Measurements from ENCODE around the gene ZFP36.
A peak's percentile ranks its signal among the peaks of the same experiment; 100 is the strongest.
"Not testable (repeated sequence)": the region's sequence is repeated elsewhere in the genome, so short reads cannot be mapped to it uniquely, and the experiment has no call there.

Gene ZFP36

DNA sequence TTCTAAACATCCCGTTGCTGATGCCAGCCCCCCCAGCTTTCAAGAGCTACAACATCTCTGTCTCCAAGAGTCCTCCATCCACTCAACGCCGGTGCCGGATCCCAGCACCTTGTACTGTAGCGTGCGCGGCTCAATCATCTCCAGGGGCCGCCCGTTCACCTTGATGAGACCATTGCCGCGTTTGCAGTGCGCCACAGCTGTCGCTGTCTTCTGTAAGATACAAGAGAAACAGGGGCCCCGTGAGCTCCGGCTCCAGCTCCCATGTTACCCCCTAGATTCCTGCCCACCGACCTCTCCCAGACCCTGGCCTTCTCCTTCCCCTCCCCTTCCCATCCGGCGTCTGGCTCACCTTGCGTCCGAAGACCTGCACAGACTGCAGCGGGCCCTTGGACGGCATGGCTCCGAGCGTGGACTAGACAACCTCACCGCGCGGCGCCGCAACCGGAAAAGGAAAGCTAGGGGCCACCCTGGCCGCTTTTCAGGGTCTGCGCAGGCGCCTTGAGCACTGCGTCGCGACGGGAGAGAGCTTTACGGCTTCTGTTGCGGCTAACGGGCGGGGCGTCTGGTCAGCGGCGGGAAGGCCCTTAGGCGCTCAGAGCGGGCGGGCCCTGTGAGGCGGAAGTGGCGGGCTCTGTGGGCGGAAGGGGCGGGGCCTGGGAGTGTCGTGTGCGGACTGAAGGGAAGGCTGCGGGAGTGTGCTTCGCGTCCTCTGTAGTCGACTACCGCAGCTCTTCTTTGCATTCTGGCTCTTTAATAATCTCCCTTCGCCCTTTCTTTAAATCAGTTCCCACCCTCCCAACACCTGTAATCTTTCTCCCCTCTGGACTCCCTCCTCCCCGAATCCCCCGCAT, 29.1 kb downstream of the ZFP36 start, which contains the start of gene RPS16:
Gene RPS16 (minus strand): TSS at position 451 of the 851 bp plus-strand sequence. CDS start 54 bp downstream, at position 397.
- peak; percentile 98 to 99 (median 99) for DNase-seq (ENCODE audit: low read depth in 3 of 3, low spot score in 1 of 3)

DNA sequence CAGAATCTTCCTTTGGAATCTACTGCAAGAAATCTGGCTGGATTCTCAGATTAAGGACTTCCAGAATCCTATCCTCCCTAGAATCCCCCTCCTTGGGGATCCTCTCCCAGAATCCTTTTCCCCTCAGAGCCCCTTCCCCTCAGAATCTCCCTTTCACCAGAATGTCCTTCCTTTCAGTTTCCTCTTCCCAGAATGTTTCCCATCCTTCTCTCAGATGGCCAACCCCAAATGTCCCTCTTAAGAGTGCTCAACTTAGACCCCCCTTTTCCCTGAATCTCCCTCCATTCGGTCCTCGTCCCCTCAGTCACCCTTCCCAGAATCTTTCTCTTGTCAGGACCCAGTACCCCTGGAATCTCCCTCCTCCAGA, 29.7 kb downstream of the ZFP36 start:
- no peak for DNase-seq (ENCODE audit: low read depth in 3 of 3, low spot score in 1 of 3)

DNA sequence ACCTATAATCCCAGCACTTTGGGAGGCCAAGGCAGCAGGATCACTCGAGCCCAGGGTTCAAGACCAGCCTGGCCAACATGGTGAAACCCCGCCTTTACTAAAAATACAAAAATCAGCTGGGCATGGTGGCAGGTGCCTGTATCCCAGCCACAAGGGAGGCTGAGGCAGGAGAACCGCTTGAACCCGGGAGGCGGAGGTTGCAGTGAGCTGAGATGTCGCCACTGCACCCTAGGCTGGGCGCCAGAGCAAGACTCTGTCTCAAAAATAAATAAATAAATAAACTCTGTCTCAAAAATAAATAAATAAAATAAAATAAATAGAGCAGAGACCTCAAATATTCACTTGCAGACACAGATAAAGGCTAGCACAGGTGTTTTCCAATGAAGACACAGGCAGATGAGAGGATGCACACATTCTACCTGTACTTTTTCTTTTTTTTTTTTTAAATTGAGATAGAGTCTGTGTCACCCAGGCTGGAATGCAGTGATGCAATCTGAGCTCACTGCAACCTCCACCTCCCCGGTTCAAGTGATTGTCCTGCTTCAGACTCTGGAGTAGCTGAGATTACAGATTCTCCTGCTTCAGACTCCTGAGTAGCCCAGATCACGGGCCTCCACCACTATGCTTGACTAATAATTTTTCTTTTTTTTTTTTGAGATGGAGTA, 31.8 kb downstream of the ZFP36 start:
- no peak for DNase-seq (ENCODE audit: low read depth in 3 of 3, low spot score in 1 of 3)

DNA sequence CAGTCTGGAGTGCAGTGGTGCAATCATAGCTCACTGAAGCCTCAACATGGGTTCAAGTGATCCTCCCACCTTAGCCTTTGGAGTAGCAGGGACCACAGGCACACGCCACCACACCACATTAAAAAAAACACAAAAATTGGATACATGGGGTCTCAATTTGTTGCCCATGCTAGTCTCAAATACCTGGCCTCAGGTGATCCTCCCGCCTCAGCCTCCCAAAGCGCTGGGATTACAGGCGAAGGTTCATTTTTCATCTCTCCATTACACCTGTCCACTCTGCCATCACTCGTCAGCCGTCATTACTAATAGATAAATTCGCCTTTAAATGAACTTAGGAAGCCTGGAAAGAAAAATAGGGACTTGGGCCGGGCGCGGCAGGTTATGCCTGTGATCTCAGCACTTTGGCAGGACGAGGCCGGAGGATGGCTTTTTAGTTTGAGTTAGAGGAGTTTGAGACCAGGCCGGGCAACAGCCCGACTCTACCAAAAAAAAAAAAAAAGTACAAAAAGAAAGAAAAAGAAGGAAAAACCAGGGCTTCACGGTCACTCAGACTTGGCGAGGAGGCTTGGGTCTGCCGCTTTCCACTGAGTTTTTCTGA, 38.0 kb downstream of the ZFP36 start:
- no peak for DNase-seq (ENCODE audit: low read depth in 3 of 3, low spot score in 1 of 3)

DNA sequence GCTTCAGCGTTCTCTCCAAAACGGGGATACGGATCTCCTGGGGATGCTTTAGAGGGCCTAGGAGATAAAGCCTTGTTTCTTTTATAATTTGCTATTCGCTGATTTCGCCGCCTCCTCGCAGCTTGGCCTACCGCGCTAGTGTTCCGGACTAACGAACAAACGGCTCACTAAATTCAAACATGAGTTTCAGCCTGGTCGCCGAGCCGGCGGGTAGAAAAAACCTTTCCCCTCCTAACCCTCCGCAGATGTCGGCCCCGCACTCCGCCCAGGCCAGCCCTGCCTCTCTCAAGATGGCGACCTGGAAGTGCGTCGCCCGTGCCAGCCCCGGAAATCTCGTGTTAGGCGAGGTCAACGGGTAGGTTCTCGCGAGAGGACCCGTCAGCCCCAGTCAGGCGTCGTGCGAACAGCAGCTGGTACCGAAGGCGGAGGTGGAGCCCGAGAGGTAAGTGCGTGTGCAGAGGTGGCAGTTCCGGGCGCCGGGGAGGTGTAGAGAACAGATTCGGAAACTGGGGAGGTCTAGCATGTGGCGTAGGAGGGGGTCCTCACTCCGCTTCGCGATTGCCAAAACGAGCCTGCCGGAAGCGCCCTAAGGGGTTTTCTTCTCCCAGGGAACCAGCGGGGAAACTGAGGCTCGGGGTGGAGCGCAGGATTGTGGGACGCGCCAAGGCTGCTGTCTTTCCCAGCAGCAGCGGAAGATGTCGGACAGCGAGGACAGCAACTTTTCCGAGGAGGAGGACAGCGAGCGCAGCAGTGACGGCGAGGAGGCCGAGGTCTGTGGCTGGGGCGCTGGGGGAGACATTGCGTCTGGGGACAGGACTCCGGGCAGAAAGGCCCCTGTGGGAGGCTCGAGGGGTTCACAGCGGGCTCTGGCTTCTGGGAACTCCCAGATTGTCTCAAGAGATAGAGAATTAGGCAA, 38.8 kb downstream of the ZFP36 start, which contains the start of gene SUPT5H:
Gene SUPT5H (plus strand): TSS at position 387 of the 916 bp plus-strand sequence. CDS start 309 bp downstream, at position 696.
- DNase-seq (ENCODE audit: low read depth in 3 of 3, low spot score in 1 of 3), result peak; percentile 87 to 96 (median 94)

DNA sequence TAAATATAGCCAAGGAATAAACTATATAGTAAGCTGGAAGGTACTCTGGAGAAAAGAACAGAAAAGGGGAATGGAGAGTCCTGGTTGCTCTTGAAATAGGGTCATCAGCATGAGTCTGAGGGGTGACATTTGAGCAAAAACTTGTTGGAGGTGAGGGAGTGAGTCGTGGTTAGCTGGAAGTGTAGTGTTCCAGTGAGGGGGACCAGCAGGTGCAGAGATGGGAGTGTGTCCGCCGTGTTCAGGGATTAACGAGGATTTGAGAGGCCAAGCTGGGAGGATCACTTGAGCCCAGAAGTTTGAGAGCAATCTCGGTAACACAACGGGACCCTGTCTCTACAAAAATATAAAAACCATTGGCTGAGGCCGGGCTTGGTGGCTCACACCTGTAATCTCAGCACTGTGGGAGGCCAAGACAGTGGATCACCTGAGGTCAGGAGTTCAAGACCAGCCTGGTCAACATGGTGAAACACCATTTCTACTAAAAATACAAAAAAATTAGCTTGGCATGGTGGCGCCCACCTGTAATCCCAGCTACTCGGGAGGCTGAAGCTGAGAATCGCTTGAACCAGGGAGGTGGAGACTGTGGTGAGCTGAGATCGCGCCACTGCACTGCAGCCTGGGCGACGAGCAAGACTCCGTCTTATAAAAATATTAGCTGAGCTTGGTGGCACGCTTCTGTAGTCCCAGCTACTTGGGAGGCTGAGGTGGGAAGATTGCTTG, 39.9 kb downstream of the ZFP36 start:
- DNase-seq (ENCODE audit: low read depth in 3 of 3, low spot score in 1 of 3), result no peak

DNA sequence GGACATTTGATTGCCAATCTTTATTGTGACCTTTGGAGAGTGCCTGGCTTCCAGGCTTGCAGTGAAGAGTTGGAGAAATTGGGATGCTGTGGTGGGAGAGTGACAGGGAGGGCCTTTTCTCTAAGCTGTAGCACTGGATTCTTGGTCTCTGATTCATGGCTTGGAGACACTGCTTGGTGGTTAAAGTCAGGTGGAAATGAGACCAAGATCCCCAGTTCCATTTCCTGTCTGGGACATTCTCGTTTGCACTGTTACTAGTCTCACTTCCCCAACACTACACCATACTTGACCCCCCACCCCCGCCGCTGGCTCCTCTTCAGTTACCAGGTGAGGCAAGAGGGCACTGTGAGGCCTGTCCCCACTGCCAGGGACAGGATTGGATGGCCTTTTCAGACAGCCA, 41.6 kb downstream of the ZFP36 start:
- DNase-seq (ENCODE audit: low read depth in 3 of 3, low spot score in 1 of 3), result no peak

DNA sequence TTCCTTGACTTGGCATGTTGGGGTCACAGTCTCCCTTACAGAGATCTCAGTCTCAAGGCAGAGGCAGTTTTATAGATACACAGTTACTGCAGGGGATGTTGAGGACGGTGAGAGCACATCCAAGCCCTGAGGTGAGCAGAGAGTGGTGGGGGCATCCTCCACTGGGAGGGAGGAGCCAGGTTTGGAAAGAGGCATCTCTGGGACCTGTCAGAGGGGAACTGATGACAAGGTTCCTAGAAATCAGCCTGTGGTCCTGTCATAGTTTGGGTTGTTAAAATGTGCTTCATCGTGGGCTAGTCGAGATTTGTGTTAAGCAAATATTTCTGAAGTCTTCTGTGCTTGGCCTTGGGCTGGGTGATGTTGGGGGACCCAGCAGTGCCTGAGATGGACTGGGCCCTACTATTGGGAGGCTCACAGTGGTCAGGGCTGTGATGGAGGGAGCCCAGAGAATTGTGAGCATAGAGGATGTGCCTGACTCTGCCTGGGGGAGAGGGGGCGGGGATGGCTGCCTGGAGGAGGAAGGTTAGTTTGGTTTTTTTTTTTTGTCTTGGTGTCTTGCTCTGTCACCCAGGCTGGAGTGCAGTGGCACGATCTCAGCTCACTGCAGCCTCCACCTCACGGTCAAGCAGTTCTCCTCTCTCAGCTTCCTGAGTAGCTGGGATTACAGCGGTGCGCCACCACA, 42.6 kb downstream of the ZFP36 start:
- no peak for DNase-seq (ENCODE audit: low read depth in 3 of 3, low spot score in 1 of 3)

DNA sequence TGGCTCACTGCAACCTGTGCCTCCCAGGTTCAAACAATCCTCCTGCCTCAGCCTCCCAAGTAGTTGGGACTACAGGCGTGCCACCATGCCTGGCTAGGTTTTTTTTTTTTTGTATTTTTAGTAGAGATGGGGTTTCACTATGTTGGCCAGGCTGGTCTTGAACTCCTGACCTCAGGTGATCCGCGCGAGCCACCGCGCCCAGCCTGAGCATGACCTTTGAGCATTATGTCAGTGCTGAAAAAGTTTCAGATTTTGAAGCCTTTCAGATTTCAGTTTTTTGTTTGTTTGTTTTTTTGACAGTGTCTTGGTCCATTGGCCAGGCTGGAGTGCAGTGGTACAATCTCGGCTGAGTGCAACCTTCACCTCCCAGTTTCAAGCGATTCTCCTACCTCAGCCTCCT, 44.6 kb downstream of the ZFP36 start:
- not testable (repeated sequence) for DNase-seq (ENCODE audit: low read depth in 3 of 3, low spot score in 1 of 3)
